SH-SY5Y (cell line): ENCODE data around the gene CCSER1.

Source experiments
- GATA2 ChIP-seq: IDR thresholded peaks from 2 replicates; pipeline ENCODE4 v1.6.1; 2011; ENCODE audit warnings: mild to moderate bottlenecking, low read depth, low read length
- GATA3 ChIP-seq: IDR thresholded peaks from 2 replicates; pipeline ENCODE4 v1.6.1; 2011; ENCODE audit warnings: low read depth, mild to moderate bottlenecking, low read length, moderate library complexity

DNA sequence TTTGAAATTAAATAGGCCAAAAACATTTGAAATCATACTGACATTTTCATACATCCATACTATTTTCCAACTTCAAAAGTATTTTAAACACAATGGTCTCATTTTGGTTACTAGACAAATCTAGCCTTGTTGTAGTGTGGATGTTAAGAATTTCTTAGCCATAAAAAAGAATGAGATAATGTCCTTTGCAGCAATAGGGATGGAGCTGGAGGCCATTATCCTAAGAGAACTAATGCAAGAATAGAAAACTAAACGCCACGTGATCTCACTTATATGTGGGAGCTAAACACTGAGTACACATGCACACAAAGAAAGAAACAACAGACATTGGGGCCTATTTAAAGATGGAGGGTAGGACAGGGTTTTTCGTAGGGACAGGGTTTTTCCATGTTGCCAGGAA lies 153.8 kb downstream of the CCSER1 start:
- TF ChIP-seq GATA2 (no peak), GATA3 (no peak)
